ENCODE measurements around the gene DMD.

Gene DMD

GRCh38 chrX:31706466-31706865 is 1504.9 kb downstream of the DMD start:
- no peak for TF ChIP-seq CTCF (IDR thresholded peaks at IDR 0.05; ENCODE audit: borderline replicate concordance, control extremely low read depth, extremely low read depth, insufficient read depth, missing control alignments)
- no peak for DNase-seq (ENCODE audit: low spot score)
- in situ Hi-C loops (cut with MboI; ENCODE audit: low sequenced_read_pairs, unreplicated experiment): no loop called here

DNA sequence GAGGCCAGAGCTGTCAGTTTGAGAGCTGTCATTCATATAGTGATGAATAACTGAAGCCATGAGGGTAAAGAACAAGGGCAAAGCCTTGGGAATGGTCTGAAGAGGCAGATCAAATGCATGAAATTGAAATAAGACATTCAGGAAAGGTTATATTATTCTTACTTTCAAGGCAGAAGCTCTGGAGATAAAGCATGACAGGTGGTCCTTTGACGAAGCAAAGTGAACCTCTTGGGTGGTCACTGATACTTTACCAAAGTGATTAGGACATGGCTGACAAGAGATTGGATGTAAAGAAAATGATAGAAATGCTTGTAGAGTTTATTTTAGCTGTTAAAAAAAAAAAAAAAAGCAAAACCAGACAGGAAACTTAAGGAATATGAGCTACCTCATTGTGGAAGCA is 1505.5 kb downstream of the DMD start:
- in situ Hi-C loops (cut with MboI; ENCODE audit: low sequenced_read_pairs, unreplicated experiment): no loop called here
- DNase-seq (ENCODE audit: low spot score): no peak

DNA sequence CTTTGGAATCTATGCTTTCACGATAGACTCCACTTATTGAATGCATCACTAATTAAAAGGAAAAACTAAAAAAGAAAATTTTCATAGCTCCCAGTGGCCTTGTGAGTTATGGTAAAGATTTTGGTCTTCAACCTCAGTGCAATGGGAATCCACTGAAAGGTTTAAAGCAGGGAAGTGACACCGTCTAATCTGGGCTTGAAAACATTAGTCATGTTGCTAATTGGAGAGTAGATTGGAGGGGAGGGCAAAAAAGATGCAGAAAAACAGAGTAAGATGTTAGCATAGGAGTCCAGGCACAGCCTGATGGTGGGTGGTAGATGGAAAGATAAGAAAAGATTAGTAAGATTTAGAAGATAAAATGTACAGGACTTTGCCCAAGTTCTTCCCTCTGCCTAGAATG is 1506.4 kb downstream of the DMD start:
- no peak for DNase-seq (ENCODE audit: low spot score)
- in situ Hi-C loops (cut with MboI; ENCODE audit: low sequenced_read_pairs, unreplicated experiment): no loop called here
- no peak for TF ChIP-seq CTCF (IDR thresholded peaks at IDR 0.05; ENCODE audit: borderline replicate concordance, control extremely low read depth, extremely low read depth, insufficient read depth, missing control alignments)

More for the DNA sequence above, 1505.5 kb downstream of the DMD start:
- TF ChIP-seq CTCF (IDR thresholded peaks at IDR 0.05; ENCODE audit: borderline replicate concordance, control extremely low read depth, extremely low read depth, insufficient read depth, missing control alignments): no peak

DNA sequence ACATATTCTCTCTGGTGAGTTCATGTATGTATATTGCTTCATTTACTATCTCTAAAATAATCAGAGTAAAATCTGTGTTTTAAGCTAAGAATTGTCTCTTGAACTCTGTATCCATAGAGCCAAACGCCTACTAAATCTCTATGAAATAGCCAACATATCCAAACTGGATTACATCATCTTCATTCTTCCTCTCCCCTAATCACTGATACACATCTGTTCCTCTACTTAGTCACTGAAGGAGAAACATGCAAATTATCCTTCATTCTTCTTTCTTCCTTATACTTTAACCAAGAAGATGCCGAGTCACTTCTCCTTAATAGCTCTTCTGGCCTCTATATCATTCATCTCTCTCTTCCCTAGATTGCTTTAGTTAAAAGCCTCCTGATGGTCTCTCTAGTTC is 1509.1 kb downstream of the DMD start:
- in situ Hi-C loops (cut with MboI; ENCODE audit: low sequenced_read_pairs, unreplicated experiment): no loop called here
- DNase-seq (ENCODE audit: low spot score): no peak
- no peak for TF ChIP-seq CTCF (IDR thresholded peaks at IDR 0.05; ENCODE audit: borderline replicate concordance, control extremely low read depth, extremely low read depth, insufficient read depth, missing control alignments)

DNA sequence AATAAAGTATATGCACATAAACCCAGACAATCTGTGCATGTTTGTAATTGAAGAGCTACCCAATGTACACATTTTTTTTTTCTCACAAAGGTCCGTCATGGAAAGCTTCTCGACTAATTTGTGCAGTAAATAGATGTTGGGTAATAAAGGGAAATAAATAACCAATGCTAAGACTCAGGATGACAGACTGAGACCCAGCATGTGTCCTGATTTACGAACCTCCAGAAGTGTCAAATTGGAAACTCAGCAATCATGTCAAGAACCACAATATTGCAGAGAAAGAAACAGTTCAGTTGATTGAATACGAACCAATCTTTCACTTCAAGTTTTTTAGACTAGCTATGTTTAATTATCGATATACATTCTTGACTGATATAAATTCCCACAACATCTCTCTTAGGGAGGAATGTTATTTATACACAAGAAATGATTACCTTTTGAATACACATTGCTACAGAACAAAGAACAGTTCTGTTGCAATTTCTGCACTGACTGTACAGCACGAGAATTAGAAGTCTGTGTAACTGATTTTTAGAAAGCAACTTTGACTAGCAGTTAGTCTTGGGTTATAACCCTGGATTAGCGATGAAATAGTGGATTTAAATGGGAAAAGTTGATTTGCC is 1513.9 kb downstream of the DMD start:
- no peak for DNase-seq (ENCODE audit: low spot score)
- in situ Hi-C loops (cut with MboI; ENCODE audit: low sequenced_read_pairs, unreplicated experiment): loop anchor here (25.0 kb wide), 1 partner anchor 110 kb away; no protein-coding TSS in a partner anchor
- no peak for TF ChIP-seq CTCF (IDR thresholded peaks at IDR 0.05; ENCODE audit: borderline replicate concordance, control extremely low read depth, extremely low read depth, insufficient read depth, missing control alignments)

- DNase-seq (ENCODE audit: low spot score): no peak
- in situ Hi-C loops (cut with MboI; ENCODE audit: low sequenced_read_pairs, unreplicated experiment): loop anchor here (25.0 kb wide), 1 partner anchor 93 kb away; no protein-coding TSS in a partner anchor
- TF ChIP-seq CTCF (IDR thresholded peaks at IDR 0.05; ENCODE audit: borderline replicate concordance, control extremely low read depth, extremely low read depth, insufficient read depth, missing control alignments): no peak
These were observed 1531.5 kb downstream of the DMD start for GRCh38 chrX:31679861-31680260.

All from GM13976 (cell line).